Upper lobe of left lung (tissue), 6 donors: ENCODE results near the gene METTL27. TPM values are rescaled to one million over a fixed set of nuclear protein-coding genes. Genes with fewer than 3 reads are reported as not detected.
"Not testable (repeated sequence)": the region's sequence is repeated elsewhere in the genome, so short reads cannot be mapped to it uniquely, and the experiment has no call there.

Experiments
- ATAC-seq, 2 donors: fragments of 200-7000 bp; cut with Tn5 transposase; one replicate each; pipeline ENCODE4 v1.9.1; 2022; ENCODE audit warnings: mild to moderate bottlenecking in 2 of 2, moderate library complexity in 2 of 2; ENCODE audit not compliant: low FRiP score in 2 of 2
- DNase-seq, 2 donors: peaks; one replicate each; pipeline ENCODE4 v3.0.0-alpha.2; 2019 to 2020
- H3K27ac ChIP-seq, 4 donors: fragments of 200-600 bp; sonication (generic); one replicate each; pipeline ENCODE4 v1.5.1; 2016 to 2019
- H3K27me3 ChIP-seq, 4 donors: fragments of 200-600 bp; sonication (generic); one replicate each; pipeline ENCODE4 v1.5.1; 2017 to 2019
- H3K36me3 ChIP-seq, 4 donors: fragments of 200-600 bp; sonication (generic); one replicate each; pipeline ENCODE4 v1.5.1; 2016 to 2019
- H3K4me1 ChIP-seq, 4 donors: fragments of 200-600 bp; sonication (generic); one replicate each; pipeline ENCODE4 v1.5.1; 2018 to 2019
- H3K4me3 ChIP-seq, 4 donors: fragments of 200-600 bp; sonication (generic); one replicate each; pipeline ENCODE4 v1.5.1; 2017 to 2019; ENCODE audit warnings: mild to moderate bottlenecking in 2 of 4, moderate library complexity in 1 of 4
- H3K9me3 ChIP-seq, 4 donors: fragments of 200-600 bp; sonication (generic); one replicate each; pipeline ENCODE4 v1.5.1; 2018 to 2019
- EP300 ChIP-seq, 4 donors: sonication (generic); formaldehyde crosslinking; IDR thresholded peaks; one replicate each; pipeline ENCODE4 v1.5.1; 2017; ENCODE audit warnings: antibody characterized with exemption in 4 of 4, control low read depth in 2 of 4
- POLR2A ChIP-seq, 4 donors: fragments of 450-650 bp; IDR thresholded peaks; one replicate each; pipeline ENCODE4 v1.5.1; 2016 to 2017; ENCODE audit warnings: antibody characterized with exemption in 4 of 4, mild to moderate bottlenecking in 2 of 4
- POLR2AphosphoS5 ChIP-seq, 2 donors: sonication (generic); formaldehyde crosslinking; IDR thresholded peaks; one replicate each; pipeline ENCODE4 v1.5.1; 2017; ENCODE audit warnings: antibody characterized with exemption in 2 of 2
- WGBS, 2 donors: methylation state at CpG; one replicate each; pipeline ENCODE4 v1.1.5; 2017 to 2018; 5-methylcytosine and 5-hydroxymethylcytosine counted together
- total RNA-seq, 6 donors: library from RNA; depleted of rRNA in 4 of 6; stranded (reverse); fragments of >200 nt in 4 of 6; gene quantifications; one replicate each; pipeline versions ENCODE4 v1.1.0 to v1.2.1, GENCODE V29; 2016 to 2021
- TF ChIP-seq, protein P1 (sequence below), 6 experiments: fragments of 450-650 bp in 4 of 6; fragments of 200-600 bp in 2 of 6; sonication (generic) in 2 of 6; IDR thresholded peaks; one replicate each; pipeline ENCODE4 v1.5.1; 2016 to 2019; ENCODE audit warnings: antibody characterized with exemption in 6 of 6
- donor health status: DM: no; HTN: no; CAD: no; lungs with moderate emphysema.
- donor health status: DM: no; HTN: yes; CAD: no; lungs with severe emphysema.

METTL27 gene
- total RNA-seq, 6 donors from 2014 or later: 3.0 to 23.0 (median 7.2) TPM

DNA sequence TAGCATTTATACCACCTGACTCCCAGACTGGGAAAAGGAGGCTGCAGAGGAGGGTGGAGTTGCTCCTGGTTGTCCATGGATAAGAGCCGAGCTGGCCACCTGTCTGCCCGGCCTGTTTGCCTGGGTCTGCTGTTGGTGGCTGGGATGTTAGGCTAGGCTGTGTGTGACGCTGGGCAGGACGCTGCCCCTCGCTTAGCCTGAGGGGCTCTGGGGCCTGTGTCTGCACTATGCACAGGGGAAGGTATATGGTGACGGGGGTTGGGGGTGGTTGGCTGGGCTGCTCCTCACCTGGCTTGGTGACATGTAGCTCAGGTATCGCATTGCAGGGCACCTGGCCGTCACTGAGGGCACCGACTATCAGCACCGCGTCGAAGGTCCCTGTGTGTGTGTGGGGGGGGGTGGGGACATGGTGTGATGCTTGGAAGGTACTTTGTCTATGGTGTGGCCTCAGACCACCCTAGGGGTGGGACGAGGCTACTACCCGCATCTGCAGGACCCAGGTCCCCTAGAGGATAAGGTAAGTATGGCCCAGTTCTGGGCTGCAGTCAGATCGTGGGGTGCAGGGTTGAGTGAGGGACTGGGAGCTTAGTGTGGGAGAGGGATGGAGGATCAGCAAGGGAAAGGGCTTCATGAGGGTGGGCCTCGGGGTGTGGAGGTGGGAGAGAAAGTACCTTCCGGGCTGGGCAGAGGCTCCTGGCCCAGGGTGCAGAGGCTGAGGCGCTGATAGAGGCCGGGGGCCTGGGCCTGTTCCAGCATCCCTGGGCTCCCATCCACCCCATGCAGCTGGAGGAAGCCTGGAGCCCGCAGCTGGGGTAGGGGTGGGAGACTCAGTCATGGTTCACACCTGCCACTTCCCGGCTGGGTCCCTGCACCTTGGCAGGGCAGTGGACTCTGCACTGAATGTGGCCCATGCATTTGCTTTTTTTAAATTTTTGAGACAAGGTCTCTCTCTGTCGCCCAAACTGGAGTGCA, 2.3 kb downstream of the METTL27 start:
- TF ChIP-seq, protein P1, sequence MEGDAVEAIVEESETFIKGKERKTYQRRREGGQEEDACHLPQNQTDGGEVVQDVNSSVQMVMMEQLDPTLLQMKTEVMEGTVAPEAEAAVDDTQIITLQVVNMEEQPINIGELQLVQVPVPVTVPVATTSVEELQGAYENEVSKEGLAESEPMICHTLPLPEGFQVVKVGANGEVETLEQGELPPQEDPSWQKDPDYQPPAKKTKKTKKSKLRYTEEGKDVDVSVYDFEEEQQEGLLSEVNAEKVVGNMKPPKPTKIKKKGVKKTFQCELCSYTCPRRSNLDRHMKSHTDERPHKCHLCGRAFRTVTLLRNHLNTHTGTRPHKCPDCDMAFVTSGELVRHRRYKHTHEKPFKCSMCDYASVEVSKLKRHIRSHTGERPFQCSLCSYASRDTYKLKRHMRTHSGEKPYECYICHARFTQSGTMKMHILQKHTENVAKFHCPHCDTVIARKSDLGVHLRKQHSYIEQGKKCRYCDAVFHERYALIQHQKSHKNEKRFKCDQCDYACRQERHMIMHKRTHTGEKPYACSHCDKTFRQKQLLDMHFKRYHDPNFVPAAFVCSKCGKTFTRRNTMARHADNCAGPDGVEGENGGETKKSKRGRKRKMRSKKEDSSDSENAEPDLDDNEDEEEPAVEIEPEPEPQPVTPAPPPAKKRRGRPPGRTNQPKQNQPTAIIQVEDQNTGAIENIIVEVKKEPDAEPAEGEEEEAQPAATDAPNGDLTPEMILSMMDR (IDR thresholded peaks at IDR 0.05): no peak
- no peak for TF ChIP-seq EP300 (IDR thresholded peaks at IDR 0.05)
- Histone ChIP-seq H3K4me3 (no peak overlapping the region), H3K4me1 (peaks cover 6 to 32% (median 15%) of the 10 kb centered on the region in 4 donors), H3K27ac (no peak overlapping the region), H3K36me3 (no peaks in the 10 kb centered on the region), H3K9me3 (no peaks in the 10 kb centered on the region), H3K27me3 (no peaks in the 10 kb centered on the region)
- WGBS, 2 donors: 87 to 95% methylated on average over 20 to 21 of the region's 22 CpGs
- no peak for DNase-seq
- ATAC-seq: no peak

DNA sequence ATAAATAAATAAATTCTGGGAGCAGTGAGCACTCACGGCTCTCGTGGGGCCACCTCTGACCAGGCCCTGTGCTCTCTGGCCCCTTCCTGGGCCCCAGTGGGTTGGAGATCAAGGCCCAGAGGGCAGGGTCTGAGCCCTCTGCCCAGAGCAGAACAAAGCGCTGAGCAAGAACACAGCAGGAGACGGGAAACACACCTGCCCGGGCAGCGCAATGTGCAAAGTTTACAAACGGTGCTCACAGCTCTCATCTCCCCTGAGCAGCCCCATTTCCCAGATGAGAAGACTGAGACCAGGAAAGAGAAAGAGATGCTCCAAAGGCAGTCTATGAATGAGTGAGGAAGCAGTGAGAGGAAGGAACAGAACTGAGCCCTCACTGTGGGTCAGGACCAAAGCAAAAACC, 3.0 kb downstream of the METTL27 start:
- no peak for TF ChIP-seq POLR2A (IDR thresholded peaks at IDR 0.05)
- Histone ChIP-seq H3K9me3 (no peaks in the 10 kb centered on the region), H3K27me3 (no peaks in the 10 kb centered on the region), H3K36me3 (no peaks in the 10 kb centered on the region), H3K4me3 (no peak overlapping the region), H3K27ac (no peak overlapping the region), H3K4me1 (peaks cover 6 to 31% (median 15%) of the 10 kb centered on the region in 4 donors)
- DNase-seq (no peak), ATAC-seq (no peak)
- 87 to 89% methylated on average over 7 of the region's 7 CpGs for WGBS, 2 donors

DNA sequence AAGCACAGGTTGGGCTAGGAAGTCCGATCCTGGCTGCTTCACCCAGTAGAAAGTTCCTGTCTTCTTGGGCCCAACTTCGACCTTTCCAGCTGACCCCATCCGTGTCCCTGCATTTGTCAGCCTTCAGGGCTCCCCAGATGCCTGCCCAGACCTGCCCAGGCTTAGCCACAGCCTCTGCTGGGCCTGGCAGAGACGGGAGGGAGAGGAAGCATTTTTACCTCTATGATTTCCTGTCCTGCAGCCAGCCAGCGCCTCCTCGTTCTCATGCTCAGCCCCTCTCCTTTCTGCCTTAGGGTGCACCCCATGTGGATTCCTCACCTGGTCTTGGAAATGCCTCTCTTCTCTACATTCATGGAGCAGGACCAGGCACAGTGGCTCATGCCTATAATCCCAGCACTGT, 3.7 kb downstream of the METTL27 start:
- WGBS, 2 donors: 51 to 61% methylated on average over 6 of the region's 6 CpGs
- Histone ChIP-seq H3K4me3 (no peak overlapping the region), H3K36me3 (no peaks in the 10 kb centered on the region), H3K4me1 (peaks cover 6 to 25% (median 14%) of the 10 kb centered on the region in 4 donors), H3K27me3 (no peaks in the 10 kb centered on the region), H3K27ac (no peak overlapping the region), H3K9me3 (no peaks in the 10 kb centered on the region)
- TF ChIP-seq POLR2AphosphoS5 (IDR thresholded peaks at IDR 0.05) (no peak), POLR2A (IDR thresholded peaks at IDR 0.05) (no peak), EP300 (IDR thresholded peaks at IDR 0.05) (no peak)
- TF ChIP-seq, protein P1 (IDR thresholded peaks at IDR 0.05): no peak
- DNase-seq (no peak), ATAC-seq (no peak)

DNA sequence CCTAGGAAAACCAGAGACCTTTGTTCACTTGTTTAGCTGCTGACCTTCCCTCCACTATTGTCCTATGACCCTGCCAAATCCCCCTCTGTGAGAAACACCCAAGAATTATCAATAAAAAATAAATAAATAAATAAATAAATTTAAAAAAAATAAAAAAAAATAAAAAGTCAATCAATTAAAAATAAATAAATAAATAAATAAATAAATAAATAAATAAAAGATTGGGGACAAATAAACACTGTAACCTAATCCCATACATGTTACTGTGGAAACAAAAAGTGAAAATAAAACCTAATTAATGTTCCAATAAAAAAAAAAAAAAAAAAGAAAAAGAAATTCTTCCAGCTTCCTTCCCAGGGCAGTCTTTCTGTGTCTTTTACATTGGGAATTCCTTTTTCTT, 5.1 kb downstream of the METTL27 start:
- not testable (repeated sequence) for H3K27ac ChIP-seq, ATAC-seq, DNase-seq

DNA sequence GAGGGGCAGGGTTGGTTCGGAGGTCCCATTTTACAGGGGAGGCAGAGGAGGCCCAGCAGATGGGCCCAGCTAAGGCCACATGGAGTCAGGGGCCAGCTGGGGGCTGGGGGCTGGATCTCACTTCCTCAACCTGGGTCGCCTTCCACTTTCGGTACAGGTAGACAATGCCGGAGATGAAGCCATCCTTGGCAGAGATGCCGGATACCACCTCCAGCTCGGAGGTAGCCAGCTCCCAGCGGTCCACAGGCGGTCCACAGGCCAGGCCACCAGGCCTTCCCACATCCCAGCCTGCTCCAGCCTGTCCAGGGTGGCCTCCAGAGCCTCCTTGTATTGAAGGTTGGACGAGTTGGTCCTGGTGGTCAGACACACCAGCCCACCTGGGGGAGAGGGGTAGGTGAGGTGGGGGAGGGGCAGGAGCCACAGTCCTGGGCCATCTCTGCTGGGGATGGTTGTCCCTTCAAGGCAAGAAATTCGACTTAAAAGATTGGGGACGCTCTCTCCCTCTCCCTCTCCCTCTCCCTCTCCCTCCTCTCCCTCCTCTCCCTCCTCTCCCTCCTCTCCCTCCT, 7.6 kb downstream of the METTL27 start:
- H3K36me3 ChIP-seq: no peaks in the 10 kb centered on the region
- no peaks in the 10 kb centered on the region for H3K9me3 ChIP-seq
- H3K4me3 ChIP-seq: no peak overlapping the region
- 94 to 100% methylated on average over 3 to 11 of the region's 11 CpGs for WGBS, 2 donors
- TF ChIP-seq POLR2A (IDR thresholded peaks at IDR 0.05) (no peak), POLR2AphosphoS5 (IDR thresholded peaks at IDR 0.05) (no peak), EP300 (IDR thresholded peaks at IDR 0.05) (no peak)
- TF ChIP-seq, protein P1 (IDR thresholded peaks at IDR 0.05): no peak
- H3K4me1 ChIP-seq: peaks cover 4 to 28% (median 7%) of the 10 kb centered on the region in 4 donors
- ATAC-seq (no peak), DNase-seq (no peak)
- no peak overlapping the region for H3K27ac ChIP-seq
- H3K27me3 ChIP-seq: no peaks in the 10 kb centered on the region

More for the DNA sequence above, 5.1 kb downstream of the METTL27 start:
- peaks cover 5 to 22% (median 9%) of the 10 kb centered on the region in 4 donors for H3K4me1 ChIP-seq
- not testable (repeated sequence) for H3K36me3 ChIP-seq, H3K27me3 ChIP-seq, H3K9me3 ChIP-seq, H3K4me3 ChIP-seq
